DMS 273 (cell line): ENCODE measurements around the gene CCDC93.
"Not testable (repeated sequence)": the region's sequence is repeated elsewhere in the genome, so short reads cannot be mapped to it uniquely, and the experiment has no call there.

ENCODE experiments used
- DNase-seq: peaks from one replicate; lab custom pipeline; 2025; ENCODE audit not compliant: unreplicated experiment; lab: John Stamatoyannopoulos, UW

The CCDC93 gene

GRCh38 chr2:118046634-118047210 lies 32.9 kb upstream of the CCDC93 start:
- DNase-seq, result peak; percentile 68

- no peak for DNase-seq
Observed at GRCh38 chr2:118045286-118045685, 31.4 kb upstream of the CCDC93 start.

GRCh38 chr2:118044854-118045253 lies 31.0 kb upstream of the CCDC93 start:
- no peak for DNase-seq

- DNase-seq, result no peak
Observed at GRCh38 chr2:118044103-118044716, 30.3 kb upstream of the CCDC93 start.

- no peak for DNase-seq
Observed at GRCh38 chr2:118040891-118041290, 27.0 kb upstream of the CCDC93 start.

- DNase-seq, result peak; percentile 70
Observed at GRCh38 chr2:118032169-118033013, 18.5 kb upstream of the CCDC93 start.

GRCh38 chr2:118031566-118031965 lies 17.7 kb upstream of the CCDC93 start:
- DNase-seq, result no peak

GRCh38 chr2:118029025-118029424 lies 15.2 kb upstream of the CCDC93 start:
- no peak for DNase-seq

GRCh38 chr2:118021356-118021755 lies 7.5 kb upstream of the CCDC93 start:
- DNase-seq, result no peak

GRCh38 chr2:118019821-118020220 lies 6.0 kb upstream of the CCDC93 start:
- DNase-seq, result no peak

GRCh38 chr2:118016911-118017310 lies 3.0 kb upstream of the CCDC93 start:
- DNase-seq, result no peak

GRCh38 chr2:118015761-118016160 lies 1.9 kb upstream of the CCDC93 start:
- not testable (repeated sequence) for DNase-seq

- no peak for DNase-seq
Observed at GRCh38 chr2:118014492-118014824, 588 bp upstream of the CCDC93 start.

- peak; percentile 53 for DNase-seq
Observed at GRCh38 chr2:118013221-118013723, 598 bp downstream of the CCDC93 start.

GRCh38 chr2:118012778-118013177 lies 1.1 kb downstream of the CCDC93 start:
- no peak for DNase-seq

- no peak for DNase-seq
Observed at GRCh38 chr2:118010473-118010872, 3.4 kb downstream of the CCDC93 start.

GRCh38 chr2:118006861-118007260 lies 7.0 kb downstream of the CCDC93 start:
- no peak for DNase-seq

GRCh38 chr2:118006326-118006725 lies 7.5 kb downstream of the CCDC93 start:
- DNase-seq, result no peak

- peak; percentile 83 for DNase-seq
Observed at GRCh38 chr2:118003396-118003824, 10.5 kb downstream of the CCDC93 start.

GRCh38 chr2:118000041-118000440 lies 13.8 kb downstream of the CCDC93 start:
- DNase-seq, result no peak

GRCh38 chr2:117997872-117998454 lies 15.9 kb downstream of the CCDC93 start:
- DNase-seq, result no peak

- no peak for DNase-seq
Observed at GRCh38 chr2:117996525-117996924, 17.3 kb downstream of the CCDC93 start.
